Stimulated activated CD8-positive, alpha-beta memory T cell treated with anti-CD3 and anti-CD28 coated beads, Interleukin-2, amount 100 ng/mL, for 1 hour (primary cell): ENCODE results near the gene COA1.
"Not testable (repeated sequence)": the region's sequence is repeated elsewhere in the genome, so short reads cannot be mapped to it uniquely, and the experiment has no call there.

Experiments used
- DNase-seq, 2 donors: peaks; one replicate each; pipeline ENCODE4 v3.0.0-alpha.2; 2020; ENCODE audit warnings: low read depth in 2 of 2

The COA1 gene

DNA sequence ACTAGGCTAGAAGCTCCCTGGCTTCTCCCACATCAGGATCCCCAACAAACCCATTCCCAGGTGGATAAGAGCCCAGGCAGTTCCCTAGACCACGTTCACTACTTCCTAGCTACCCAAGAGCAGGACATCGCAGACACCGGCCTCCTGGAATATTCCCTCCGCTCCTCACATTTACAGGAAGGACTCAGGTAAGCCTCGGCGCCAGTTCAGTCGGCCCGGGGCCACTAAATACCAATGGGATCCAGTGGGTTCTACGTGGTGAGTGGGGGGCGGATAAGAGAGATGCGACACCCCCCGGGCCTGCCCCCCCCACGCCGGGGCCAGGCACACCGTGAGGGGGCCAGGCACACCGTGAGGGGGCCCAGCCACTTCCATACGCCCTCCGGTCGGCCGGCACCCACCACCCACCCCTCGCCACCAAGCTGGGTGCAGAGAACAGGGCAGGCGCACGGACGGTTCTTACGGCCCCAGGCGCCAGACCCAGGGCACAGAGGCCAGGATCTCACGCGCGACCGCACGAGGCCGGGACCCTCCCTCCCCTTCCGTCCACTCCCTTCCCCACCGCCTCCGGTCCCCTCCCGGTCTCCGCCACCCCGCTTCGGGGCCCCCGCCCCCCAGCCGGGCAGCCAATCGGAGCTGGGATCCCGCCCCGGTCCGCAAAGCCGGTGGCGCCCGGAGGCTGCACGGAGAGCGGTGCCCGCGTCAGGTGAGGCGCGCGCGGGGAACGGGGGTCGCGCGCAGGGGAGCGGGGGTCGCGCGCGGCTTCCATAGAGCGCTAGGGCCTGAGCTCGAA is 28.9 kb upstream of the COA1 start, which contains the start of gene BLVRA:
Gene BLVRA (plus strand): TSS at position 652 of the 793 bp plus-strand sequence. CDS start 12,479 bp downstream, outside the sequence.
- peak; percentile 38 to 48 for DNase-seq

DNA sequence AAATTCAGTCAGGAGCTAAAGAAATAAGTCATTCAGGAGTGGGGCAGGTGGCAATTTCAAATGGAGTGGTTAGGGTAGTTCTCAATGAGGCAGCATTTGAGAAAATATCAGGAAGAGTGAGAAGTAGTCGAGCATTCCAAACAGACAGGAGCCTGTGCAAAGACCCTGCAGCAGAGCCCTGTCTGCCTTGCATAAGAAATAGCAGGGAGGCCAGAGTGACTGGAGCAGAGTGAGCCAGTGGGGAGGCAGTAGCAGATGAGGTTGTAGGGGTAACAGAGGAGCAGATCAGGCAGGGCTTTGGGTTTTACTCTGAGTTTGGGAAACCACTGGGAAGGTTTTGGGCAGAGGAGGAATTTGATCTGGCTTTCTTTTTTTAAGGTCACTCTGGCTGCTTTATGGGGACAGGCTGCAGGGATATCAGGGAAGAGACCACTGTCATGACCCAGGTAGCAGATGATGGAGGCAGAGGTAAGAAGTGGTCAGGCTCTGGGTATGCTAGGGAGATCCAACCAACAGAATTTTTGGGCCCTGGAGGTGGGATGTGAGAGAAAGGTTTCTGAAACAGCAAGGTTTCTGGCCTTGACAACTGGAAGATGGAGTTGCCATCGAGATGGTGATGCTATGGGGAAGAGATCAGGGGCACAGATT is 27.9 kb upstream of the COA1 start:
- no peak for DNase-seq

DNA sequence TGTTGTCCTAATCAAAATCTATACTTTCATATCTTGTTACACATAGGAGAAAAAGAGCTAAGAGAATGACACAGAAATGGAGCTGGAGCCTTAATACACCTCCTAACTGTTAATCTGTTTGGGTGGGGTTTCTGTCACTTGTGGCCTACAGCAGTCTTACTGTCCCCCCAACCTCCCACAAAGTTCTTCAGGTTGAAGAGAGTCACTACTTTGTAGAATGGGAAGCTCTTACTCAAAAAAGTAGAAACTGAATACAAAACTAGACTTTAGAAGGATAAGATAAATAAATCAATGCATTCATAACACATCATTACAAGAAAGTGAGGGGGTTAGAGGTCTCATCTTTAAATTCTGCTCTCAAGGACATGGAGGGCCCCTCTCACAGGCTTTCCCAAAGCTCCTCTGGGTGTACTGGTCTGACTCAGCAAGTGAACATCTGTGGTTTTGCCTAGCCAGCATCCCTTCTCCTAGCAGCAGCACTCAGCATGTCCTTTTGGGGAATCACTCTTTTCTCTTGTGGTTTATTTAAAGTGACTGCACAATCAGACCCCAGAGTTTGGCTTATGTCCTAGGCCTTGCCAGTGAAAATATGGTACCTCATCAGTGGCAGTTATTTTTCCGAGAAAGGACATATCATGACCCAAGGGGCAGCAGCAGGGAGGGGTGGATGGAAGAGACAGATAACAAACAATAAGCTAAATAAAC is 27.2 kb upstream of the COA1 start:
- DNase-seq = no peak

DNA sequence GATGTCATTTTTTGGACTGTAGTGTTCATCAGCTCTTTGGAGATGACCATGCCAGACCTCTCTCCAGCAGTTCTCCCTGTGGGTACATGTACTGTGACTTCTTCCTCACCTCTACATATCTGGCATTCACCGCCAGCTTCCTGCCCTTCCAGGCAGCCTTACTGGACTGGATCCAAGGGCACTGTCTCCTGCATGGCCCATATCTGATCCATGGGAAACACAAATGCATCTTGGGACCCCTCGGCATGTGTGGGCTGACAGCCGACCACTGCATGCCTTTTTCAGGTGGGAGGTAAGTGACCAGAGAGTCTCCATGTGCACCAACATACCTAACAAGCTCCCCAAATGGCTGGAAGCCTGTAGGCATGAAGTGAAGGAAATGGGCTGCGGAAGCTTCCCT is 25.3 kb upstream of the COA1 start:
- DNase-seq = no peak

DNA sequence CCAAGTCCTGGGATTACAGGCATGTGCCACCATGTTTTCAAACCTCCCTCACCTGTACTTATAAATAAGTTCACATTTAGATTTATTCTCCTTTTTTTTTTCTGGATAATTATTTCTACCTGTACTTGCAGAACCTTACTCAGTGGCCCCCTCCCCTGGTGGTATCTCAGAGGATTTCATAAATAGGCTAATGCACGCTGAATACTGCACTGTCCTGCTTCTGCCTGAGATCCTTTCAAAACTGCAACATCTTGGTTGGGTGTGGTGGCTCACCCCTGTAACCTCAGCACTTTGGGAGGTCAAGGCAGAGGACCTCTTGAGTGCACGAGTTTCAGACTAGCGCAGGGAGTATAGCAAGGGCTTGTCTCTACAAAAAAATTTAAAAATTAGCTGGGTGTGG is 24.5 kb upstream of the COA1 start:
- no peak for DNase-seq

DNA sequence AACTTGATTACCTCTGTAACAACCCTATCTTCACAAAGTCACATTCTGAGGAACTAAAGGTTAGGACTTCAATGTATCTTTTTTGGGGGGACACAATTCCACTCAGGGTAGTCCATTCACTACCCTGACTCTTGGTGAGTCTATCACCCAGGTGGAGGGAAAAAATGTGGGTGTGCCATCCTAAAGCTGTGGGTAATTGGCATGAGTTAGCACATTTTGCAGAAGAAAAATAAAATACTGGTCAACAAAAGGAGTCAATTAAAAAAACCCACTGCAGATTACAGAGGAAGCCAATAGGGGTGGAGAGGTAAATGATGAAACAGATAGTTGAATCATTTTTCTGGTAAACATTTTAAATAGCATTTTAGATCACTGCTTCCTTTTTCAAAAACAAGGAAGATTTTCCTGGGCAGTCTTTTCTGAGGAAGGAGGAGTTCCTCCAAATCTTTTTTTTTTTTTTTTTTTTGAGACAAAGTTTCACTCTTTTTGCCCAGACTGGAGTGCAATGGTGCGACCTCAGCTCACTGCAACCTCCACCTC is 24.0 kb upstream of the COA1 start:
- DNase-seq = no peak

DNA sequence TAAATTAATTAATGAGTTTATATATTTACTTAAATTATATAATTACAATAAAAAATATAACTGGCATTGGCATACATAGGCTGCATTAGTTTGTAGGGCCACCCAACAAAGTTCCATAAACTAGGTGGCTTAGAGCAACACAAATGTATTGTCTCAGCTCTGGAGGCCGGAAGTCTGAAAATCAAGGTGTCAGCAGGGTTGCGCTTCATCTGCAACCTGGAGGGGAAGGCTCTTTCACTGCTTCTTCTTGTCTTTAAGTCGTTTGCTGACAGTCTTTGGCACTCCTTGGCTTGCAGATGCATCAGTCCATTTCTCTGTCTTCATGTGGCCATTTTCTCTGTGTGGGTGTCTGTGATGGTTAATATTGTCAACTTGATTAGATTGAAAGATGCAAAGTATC is 23.1 kb upstream of the COA1 start:
- no peak for DNase-seq

DNA sequence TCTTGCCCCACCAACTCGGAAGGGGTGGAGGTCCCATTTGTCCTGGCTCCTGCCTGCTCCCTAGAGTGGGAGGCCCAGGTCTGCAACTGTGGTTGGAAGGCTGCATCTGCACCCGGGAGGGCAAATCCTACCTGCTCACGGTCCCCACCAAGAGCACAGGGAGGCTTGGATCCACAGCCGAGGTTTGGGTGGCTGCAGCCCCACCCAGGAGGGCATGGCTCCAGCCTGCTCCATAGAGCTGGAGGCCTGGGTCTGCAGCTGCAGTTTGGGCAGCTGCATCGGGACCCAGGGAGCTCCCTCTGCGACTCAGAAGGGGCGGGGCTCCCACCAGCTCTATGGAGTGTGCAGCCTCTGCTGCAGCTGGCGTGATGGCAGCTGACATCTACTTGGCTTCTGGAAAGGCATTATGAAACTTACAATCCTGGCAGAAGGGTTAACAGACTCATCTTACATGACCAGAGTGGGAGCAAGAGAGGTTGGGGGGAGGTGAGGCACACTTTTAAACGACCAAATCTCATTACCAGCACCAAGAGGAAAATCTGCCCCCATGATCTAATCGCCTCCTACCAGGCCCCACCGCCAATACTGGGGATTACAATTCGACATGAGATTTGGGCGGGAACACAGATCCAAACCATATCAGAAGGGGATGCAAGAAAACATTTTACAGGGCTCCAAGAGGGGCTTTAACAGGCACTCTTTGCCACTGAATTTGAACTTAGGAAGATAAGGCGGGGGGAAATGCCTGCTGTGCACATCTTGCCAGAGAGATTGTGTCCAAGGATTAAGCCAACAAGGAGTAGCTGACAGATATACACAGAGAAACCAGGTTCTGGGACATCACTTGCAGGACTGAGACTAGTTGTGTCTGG is 20.9 kb upstream of the COA1 start:
- DNase-seq = no peak

DNA sequence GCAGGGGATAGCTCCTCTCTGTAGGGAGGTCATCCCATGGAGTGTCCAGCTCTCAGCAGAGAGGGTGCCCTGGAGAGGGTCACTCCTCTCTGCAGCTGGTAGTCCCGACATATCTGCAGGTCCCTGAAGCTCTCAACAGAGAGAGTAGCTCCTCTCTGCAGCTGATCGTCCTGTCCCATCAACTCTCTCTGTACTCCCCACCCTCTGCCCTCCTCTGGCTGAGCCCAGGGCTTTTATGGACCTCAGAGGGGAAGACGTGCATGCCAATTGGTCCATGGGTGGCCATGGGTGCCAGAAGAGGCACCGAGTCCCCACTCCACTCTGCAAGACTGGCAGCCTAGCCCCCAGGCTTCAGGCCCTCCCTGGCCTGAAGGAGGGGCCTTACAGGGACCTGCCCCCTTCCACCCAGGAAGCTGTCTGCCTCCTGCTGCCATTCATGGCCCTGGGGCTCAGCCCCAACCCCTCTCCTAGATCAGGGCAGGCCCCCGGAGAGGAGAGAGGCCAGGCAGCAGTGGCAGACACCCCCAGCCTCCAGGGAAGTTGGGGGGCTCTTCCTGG is 20.1 kb upstream of the COA1 start:
- no peak for DNase-seq

DNA sequence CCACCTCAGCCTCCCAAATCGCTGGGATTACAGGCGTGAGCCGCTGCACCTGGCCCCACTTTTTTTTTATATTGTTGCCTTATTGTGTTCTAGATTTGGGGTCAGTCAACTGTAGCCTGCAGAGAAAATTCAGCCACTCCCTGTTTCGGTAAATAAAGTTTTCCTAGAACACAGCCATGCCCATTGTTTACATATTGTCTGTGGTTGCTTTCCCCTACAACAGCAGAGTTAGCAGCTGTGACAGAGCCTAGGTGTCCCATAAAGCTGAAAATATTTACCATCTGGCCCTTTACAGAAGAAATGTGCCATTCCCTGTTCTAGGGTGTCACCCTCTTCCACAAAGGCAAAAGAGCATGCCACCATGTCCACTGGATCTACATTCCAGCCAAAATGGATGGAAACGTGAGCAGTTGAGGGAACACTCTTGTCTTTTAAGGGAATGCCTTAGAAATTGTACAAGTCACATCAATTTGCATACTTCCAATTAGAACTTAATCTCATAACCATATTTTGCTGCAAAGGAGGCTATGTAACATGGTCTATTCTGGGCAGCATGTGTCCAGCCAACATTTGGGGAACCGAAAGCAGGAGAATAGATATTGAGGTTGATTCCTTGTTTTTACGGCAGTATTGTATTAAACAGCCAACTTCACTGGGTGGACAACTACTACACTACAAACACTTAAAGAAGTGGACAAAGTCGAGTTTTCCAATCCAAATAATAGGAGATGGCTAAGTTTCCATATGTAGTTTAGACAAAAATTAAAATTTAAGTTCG is 18.2 kb upstream of the COA1 start:
- DNase-seq = no peak

DNA sequence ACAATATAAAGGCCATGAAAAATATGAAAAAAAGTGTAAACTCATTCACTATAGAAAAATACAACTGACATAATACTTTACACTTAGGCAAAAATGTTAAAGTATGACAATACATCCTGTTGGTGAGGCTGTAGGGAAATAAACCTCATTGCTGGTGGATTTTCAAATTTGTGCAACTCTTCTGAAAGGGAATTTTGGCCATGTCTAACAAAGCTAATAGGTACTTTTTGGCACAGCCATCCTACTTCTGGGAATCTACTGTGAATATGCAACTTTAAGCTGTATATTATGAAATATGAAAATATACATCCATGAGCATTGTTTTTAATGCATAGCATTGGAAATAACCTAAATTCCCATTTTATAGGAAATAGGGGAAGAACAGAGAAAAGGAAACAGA is 13.4 kb upstream of the COA1 start:
- no peak for DNase-seq

DNA sequence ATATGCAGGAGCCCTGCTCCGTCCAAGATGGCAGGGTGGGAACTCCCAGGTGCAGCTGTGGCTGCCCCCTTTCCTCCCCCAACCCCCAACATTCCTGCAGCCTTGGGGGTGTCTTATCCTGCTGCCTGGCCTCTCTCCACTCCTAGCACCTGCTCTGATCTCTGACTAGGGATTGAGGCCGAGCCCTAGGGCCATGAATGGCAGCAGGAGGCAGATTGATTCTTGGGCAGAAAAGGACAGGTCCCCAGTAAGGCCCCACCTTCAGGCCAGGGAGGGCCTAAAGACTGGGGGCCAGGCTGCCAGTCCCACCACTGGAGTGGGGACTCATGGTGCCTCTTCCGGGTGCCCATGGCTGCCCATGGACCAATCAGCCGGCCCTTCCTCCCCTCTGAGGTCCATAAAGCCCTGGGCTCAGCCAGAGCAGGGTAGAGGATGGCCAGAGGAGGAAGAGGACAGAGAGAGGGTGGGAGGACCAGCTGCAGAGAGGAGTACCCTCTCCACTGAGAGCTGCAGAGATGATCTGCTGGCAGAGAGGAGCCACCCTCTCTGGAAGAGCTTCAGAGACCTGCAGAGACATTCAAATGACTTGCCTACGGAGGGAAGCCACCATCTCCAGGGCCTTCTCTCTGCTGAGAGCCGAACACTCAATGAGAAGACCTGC is 8.3 kb upstream of the COA1 start:
- DNase-seq = no peak

DNA sequence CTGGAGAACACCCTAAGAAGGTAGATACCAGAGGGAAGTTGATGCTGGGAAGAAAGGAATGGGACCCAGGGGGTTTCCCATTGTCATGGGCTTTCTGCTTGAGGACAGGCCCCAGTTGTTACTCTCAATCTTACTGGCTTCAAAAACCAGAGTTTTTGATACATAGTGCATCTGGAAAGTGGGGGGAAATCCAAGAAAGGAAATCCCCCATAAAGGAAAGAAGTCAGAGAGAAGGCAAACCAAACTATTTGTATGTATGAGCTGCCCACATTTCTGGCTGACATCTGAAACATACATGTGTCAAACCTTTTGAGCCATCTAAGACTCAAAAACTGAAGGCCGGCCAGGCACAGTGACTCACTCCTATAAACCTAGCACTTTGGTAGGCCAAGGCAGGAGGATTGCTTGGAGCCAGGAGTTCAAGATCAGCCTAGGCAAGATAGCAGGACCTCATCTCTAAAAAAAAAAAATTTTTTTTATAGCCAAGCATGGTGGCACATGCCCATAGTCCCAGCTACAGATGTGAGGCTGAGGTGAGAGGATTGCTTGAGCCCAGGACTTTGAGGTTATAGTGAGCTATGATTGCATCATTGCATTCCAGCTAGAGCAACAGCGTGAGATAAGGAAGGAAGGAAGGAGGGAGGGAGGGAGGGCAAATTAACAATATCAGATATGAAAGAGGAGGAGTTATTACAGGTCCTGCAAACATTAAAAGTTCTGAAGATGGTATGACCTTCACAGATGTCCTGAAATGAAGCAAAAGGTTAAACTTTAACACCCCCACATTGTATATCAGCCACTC is 6.7 kb upstream of the COA1 start:
- no peak for DNase-seq

DNA sequence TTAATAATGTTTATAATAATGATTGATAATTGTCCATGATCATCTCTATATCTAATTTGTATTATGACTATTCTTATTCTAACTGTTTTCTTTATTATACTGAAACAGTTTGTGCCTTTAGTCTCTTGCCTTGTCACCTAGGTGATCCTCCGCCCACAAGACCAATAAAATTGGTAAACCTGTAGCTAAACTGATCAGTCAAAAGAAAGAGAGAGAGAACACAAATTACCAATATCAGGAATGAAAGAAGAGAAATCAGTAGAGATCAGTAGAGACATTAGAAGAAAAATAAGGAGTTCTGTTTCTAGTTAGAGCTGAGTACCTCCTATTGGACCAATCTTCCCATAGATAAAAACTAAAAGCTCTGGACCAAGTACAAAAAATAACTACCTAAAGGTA is 6.1 kb upstream of the COA1 start:
- DNase-seq = no peak

DNA sequence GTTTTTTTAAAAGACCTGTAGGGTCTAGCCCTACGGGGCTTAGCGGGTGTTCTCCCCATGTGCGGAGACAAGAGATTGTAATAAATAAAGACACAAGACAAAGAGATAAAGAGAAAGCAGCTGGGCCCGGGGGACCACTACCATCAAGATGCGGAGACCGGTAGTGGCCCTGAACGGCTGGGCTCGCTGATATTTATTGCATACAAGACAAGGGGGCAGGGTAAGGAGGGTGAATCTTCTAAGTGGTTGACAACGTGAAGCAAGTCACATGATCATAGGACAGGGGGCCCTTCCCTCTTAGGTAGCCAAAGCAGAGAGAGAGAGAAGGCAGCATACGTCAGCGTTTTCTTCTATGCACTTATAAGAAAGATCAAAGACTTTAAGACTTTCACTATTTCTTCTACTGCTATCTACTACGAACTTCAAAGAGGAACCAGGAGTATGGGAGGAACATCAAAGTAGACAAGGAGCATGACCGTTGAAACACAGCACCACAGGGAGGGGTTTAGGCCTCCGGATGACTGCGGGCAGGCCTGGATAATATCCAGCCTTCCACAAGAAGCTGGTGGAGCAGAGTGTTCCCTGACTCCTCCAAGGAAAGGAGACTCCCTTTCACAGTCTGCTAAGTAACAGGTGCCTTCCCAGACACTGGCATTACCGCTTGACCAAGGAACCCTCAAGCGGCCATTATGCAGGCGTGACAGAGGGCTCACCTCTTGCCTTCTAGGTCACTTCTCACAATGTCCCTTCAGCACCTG is 5.4 kb upstream of the COA1 start:
- DNase-seq = not testable (repeated sequence)

DNA sequence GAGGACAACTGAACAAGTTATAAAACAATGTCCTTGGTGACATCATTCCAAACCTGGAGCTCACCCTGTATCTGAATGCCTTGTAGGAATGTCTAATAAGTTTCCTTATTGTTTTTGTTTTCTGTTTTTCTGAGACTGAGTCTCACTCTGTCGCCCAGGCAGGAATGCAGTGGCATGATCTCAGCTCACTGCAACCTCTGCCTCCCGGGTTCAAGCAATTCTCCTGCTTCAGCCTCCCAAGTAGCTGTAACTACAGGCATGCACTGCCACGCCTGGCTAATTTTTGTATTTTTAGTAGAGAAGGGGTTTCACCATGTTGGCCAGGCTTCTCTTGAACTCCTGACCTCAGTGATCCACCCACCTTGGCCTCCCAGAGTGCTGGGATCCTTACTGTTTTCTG is 2.2 kb upstream of the COA1 start:
- not testable (repeated sequence) for DNase-seq

DNA sequence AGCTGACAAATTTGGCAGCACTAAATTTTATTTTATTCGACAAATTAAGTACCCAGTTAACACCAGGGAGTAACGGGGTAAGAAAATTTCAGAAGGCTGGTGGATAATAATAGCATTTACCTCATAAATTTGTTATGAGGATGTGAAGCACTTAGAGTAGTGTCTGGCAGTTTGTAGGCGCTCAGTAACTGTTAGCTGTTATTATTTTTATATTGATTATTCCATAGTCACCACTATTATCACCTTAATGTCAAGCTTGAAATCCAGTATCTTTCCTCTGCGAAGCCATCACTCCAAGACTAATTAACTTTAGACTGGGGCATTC is 563 bp upstream of the COA1 start:
- DNase-seq = no peak

DNA sequence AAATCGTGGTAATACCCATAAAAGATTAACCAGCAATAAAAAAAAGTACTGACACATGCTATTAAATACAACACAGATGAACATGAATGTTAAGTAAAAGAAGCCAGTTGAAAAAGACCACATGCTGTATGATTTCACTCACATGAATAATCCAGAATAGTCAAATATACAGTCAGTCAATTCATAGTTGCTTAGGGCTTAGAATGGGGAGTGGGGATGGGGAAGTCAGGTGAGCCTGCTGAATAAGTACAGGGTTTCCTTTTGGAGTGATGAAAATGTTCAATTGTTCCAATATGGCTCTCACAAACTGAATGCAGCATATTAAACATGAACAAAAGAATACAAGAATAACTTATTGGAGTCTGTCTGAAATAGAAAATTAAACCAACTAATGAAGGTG is 1.8 kb downstream of the COA1 start:
- DNase-seq = no peak

DNA sequence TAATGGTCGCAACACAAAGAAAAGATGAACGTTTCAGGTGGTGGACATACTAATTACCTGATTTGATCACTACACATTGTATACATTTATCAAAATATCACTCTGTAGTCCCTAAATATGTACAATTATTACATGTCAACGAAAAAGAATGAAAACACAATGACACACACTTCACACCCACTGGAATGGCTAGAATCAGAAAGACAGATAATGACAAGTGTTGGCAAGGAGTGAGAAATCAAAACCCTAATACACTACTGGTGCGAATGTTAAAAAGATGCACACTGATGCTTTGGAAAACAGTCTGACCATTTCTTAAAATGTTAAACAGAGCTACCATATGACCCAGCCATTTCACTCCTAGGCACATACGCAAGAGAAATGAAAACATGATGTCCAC is 2.3 kb downstream of the COA1 start:
- DNase-seq = no peak
